MM.1S (cell line): ENCODE measurements around the gene UPF3B.

Source experiments
- EZH2 ChIP-seq: fragments of 300-600 bp; sonication (generic); optimal IDR thresholded peaks from 2 replicates; pipeline ENCODE3; 2017; ENCODE audit warnings: low read depth, mild to moderate bottlenecking, antibody characterized with exemption, low read length, mixed read lengths
- EZH2phosphoT487 ChIP-seq: fragments of 300-600 bp; sonication (generic); IDR thresholded peaks from 2 replicates; pipeline ENCODE4 v1.6.1; 2018; ENCODE audit warnings: antibody characterized with exemption, low read length
- TF ChIP-seq, protein P1 (sequence below): fragments of 300-600 bp; sonication (generic); IDR thresholded peaks from 2 replicates; pipeline ENCODE4 v1.5.1; 2016; ENCODE audit warnings: antibody characterized with exemption, low read length, mixed read lengths

DNA sequence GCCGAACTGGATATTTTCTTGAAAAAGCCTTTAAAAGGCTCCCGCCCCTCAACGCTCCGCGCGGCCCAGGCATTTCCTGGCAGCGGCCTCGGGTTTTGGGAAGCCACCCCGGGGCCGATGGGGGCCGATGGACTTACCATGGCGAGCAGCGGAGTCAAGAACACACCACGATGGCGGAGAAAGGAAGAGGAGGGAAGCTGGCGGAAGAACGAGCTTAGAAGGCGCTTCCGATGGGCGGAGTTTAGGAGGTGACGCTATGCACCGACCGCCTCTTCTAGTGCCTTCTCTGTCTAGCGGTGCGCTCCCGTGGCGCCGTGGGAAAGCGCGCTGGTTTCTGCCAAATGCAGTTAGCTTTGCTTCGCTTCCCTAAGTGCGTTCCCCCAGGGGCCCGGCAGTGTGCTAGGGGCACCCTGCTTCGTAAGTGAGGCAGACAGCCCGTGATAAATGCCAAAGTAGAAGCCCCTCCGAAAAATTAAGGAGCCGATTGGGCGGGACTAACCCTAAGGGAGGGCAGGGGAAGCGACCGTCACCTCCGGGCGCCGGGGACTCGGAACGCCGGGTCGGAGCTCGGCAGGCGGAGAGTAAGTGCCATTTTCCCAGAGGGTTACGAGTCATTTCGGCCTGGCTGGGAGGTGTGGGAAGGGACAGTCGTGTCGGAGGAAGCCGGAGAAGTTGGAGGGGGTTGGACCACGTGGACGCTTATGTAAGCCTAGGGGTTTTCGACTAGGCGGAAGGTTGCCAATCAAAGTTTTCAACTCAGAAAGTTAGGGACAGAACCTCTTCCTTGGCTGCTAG, 61.1 kb downstream of the UPF3B start, which contains the start of gene RPL39:
- TF ChIP-seq, protein P1, sequence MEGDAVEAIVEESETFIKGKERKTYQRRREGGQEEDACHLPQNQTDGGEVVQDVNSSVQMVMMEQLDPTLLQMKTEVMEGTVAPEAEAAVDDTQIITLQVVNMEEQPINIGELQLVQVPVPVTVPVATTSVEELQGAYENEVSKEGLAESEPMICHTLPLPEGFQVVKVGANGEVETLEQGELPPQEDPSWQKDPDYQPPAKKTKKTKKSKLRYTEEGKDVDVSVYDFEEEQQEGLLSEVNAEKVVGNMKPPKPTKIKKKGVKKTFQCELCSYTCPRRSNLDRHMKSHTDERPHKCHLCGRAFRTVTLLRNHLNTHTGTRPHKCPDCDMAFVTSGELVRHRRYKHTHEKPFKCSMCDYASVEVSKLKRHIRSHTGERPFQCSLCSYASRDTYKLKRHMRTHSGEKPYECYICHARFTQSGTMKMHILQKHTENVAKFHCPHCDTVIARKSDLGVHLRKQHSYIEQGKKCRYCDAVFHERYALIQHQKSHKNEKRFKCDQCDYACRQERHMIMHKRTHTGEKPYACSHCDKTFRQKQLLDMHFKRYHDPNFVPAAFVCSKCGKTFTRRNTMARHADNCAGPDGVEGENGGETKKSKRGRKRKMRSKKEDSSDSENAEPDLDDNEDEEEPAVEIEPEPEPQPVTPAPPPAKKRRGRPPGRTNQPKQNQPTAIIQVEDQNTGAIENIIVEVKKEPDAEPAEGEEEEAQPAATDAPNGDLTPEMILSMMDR: no peak
- no peak for TF ChIP-seq EZH2phosphoT487
- TF ChIP-seq EZH2: no peak
